ENCODE measurements around the gene RNF169.

Gene RNF169

DNA sequence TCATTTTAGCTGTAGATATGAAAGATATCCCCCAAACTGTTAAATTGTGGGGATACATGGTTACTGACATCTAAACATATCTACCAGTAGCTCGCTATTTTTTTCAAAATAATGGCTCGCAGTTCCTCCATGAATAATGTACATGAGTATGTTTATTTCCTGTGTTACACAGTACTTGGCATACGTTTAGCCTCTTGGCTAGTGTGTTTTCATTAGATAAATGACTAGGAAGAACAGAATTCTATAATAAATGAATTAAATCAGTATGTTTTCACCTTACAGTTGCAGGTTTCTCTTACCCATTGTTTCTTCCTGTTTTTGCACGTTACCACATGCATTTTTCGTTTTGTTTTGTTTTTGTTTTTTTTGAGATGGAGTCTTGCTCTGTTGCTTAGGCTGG lies 21.8 kb downstream of the RNF169 start:
- no peak for DNase-seq (ENCODE audit: low spot score)

DNA sequence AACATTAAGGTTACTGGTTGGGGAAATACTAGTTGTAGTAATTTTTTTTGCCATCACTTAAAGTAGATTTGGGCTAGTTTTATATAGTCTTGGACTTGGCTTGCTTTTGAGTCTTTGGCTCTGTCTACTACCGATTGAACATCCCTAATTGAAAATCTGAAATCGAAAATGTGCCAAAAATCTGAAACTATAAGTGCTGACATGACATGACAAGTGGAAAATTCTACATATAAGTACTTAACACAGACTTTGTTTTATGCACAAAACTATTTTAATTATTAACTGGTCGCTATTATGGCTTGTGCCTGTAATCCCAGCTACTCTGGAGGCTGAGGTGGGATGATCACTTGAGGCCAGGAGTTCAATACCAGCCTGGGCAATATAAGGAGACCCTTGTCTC lies 22.5 kb downstream of the RNF169 start:
- DNase-seq (ENCODE audit: low spot score) = no peak

DNA sequence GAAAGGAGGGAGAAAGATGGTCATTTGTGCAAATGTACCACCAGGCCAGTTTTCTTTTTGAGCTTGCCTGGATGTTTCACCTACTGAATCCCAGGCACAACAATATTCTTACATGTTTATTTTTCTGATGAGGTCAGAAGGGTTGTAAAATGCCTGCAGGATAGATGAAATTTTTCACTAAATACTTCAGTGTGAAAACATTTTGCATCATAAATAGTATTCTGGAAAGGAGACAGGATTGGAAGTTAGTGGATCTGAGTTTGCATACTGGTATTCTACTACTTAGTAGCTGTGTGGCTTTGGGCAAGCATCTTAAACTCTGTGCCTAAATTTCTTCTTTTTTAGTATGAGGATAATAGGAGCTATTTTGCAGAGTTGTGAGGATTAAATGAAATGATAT lies 24.8 kb downstream of the RNF169 start:
- no peak for DNase-seq (ENCODE audit: low spot score)

GRCh38 chr11:74775762-74776161 lies 27.1 kb downstream of the RNF169 start:
- DNase-seq (ENCODE audit: low spot score) = no peak

DNA sequence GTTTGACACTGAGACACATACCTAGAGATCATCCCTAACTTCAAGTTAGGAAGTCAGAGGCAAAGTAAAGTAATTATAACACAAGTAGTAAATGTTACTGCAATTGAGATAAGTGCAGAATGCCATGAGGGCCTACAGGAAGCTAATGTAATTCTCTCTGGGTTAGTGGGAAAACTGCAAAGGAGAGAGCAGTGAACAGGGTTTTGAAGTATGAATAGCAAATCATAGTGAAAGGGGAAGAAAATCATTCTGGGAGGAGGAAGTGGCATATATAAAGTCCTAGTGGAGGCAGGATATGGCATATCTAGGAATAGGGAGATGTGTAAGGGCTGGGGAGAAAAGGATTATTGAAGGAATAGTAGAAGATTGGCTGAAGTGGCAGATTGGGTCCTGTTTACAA lies 27.9 kb downstream of the RNF169 start:
- no peak for DNase-seq (ENCODE audit: low spot score)

- DNase-seq (ENCODE audit: low spot score) = no peak
Measured at GRCh38 chr11:74777038-74777437, 28.4 kb downstream of the RNF169 start.

DNA sequence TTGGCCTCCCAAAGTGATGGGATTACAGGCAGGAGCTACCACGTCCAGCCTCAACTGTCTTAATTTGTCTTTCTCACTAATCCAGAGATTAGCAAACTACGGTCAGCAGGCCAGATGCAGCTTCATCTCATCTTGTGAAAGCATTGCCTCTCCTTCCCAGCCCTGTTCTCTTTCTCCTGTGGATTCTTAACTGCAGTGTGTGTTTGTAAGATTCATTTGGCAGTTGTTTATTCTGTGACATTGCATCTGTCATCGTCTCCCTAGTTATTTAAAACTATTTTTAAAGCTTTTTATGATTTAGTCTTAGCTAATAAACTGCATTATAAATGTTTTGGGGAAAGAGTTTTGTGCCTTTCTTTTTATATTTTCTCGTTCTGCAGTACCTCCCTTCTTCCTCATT lies 29.2 kb downstream of the RNF169 start:
- no peak for DNase-seq (ENCODE audit: low spot score)

DNA sequence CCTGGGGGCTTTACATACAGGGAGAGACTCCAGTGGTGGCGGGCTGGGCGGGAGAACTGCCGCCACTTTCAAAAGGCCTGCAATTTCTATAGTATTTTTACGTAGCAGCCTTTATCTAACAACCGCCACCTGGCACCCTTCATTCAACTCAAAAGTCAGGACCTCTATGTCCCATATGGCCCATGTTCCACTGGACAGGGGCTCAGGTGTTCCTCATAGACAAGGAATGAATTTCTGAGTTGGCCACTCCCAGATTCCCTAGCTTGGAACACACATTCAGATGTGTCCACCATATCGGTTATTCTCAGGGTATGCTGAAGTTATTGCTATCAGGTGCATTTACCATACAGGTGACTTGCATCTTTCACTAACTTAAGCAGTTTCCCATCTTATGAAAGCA lies 29.9 kb downstream of the RNF169 start:
- DNase-seq (ENCODE audit: low spot score) = no peak

DNA sequence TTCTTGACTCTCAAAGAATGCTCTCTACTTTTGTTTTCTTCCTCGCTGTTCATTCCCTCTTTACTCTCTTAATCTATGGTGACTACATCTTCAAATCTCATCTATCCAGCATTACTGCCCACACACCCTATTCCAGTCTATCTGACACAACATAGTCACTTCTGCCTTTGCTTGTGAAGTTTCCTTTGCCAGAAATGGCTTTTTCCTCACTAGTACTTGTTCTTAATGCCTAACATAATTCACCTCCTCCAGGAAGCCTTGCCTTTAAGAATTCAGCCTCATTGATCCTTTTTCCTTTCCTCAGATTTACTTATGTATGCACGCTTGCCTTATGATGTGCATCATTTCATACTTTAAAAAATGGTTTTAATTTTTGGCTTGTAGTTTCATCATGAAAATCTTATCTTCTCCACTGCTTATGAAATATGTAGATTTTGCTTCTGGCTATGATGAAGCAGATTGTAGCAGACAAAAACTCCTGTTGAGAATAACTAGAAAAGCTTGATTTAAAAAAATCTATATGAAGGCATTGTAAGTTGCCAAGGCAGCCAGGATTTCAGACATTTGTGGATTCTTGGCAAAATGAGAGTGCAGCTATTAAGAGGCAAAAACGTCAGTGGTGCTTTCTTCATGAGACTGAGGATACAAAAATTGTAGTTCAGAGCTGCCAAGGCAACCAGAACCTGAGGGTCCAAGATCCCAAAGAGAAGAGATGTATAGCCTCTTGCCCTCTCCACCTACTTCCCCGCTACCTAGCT lies 31.8 kb downstream of the RNF169 start:
- DNase-seq (ENCODE audit: low spot score) = no peak

- DNase-seq (ENCODE audit: low spot score) = peak; percentile 56
Measured at GRCh38 chr11:74783241-74783871, 34.7 kb downstream of the RNF169 start.

DNA sequence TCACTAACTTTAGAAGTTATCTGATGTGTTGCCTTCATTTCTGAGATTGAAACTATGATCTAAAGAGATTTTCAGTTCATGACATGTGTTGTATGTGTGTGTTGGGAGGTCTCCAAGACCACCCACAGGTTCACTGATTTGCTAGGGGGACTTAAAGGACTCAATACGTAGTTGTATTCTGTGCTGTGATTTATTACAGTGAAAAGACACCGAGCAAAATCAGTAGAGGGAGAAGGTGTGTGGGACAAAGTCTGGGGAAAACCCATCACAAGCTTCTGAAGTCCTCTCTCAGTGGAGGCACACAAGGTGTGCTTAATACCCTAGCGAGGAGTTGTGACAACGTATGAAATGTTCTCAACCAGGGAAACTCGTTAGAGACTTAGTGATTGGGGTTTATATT lies 35.6 kb downstream of the RNF169 start:
- no peak for DNase-seq (ENCODE audit: low spot score)

GRCh38 chr11:74784726-74785125 lies 36.1 kb downstream of the RNF169 start:
- no peak for DNase-seq (ENCODE audit: low spot score)

- DNase-seq (ENCODE audit: low spot score) = no peak
Measured at GRCh38 chr11:74786574-74786973, 37.9 kb downstream of the RNF169 start.

DNA sequence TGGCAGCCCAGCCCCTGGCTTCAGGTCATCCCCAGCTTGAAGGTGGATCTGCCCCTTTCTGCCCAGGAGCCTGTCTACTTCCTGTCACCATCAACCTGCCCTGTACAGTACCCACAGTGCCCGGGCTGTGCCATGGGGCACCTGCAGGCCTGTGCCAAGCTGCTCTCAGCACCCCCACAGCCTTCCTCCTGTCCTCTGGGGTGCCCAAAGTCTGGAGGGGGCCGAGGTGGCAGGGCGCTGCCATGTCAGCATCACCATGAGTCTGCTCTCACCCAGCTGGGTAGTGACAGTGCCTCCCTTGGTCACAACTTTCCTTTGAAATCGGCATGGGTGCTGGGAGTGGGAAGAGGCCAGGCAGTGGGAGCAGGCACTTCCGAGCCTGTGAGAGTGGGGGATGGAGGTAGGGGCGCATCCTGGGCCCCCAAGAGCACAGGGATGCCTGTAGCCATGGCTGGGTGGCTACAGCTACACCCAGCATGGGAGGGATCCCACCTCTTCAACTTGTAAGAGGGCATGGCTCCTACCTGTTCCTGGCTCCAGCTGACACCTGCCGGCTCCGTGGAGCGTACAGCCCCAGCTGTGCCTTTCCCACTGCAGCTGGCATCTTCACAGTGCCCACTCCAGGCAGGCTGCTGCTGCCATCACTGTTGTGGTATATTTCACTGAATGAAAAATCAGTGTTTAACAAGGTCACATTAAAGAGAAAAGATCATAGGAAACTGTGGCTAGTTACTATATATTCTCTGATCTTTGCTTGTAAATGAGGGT lies 42.9 kb downstream of the RNF169 start:
- no peak for DNase-seq (ENCODE audit: low spot score)

GRCh38 chr11:74806267-74806666 lies 57.6 kb downstream of the RNF169 start:
- DNase-seq (ENCODE audit: low spot score) = no peak

- DNase-seq (ENCODE audit: low spot score) = no peak
Measured at GRCh38 chr11:74809801-74810200, 61.2 kb downstream of the RNF169 start.

GRCh38 chr11:74815966-74816365 lies 67.3 kb downstream of the RNF169 start:
- no peak for DNase-seq (ENCODE audit: low spot score)

- DNase-seq (ENCODE audit: low spot score) = no peak
Measured at GRCh38 chr11:74816664-74817063, 68.0 kb downstream of the RNF169 start.

GRCh38 chr11:74818283-74818946 lies 69.8 kb downstream of the RNF169 start:
- no peak for DNase-seq (ENCODE audit: low spot score)

- DNase-seq (ENCODE audit: low spot score) = peak; percentile 18
Measured at GRCh38 chr11:74819400-74819799, 70.8 kb downstream of the RNF169 start.

GRCh38 chr11:74820763-74821162 lies 72.1 kb downstream of the RNF169 start:
- peak; percentile 73 for DNase-seq (ENCODE audit: low spot score)

DNA sequence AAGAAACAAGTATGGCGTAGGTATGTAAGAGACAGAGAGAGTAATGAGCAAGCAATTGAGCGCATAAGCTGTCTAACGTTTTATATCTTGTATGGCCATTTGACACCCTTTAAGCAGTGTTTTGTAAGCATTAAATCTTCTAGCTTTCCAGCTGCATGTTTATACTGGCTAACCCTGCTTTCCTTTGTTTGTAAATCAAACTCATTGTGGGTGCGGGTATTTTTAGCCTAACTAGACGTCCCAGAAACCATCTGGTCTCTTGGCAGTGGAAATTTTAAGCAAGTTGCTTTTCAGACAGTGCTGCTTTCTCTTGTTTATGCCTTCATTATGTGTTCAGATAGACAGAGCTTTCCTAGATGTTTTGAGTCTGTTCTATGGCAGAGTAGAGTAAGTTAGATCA lies 73.5 kb downstream of the RNF169 start:
- DNase-seq (ENCODE audit: low spot score) = peak; percentile 53
